ENCODE data around the gene APOB. TPM values are rescaled to one million over a fixed set of nuclear protein-coding genes. Genes with fewer than 3 reads are reported as not detected.
A peak's percentile ranks its signal among the peaks of the same experiment; 100 is the strongest.

APOB gene
- total and polyA plus RNA-seq, 2 of the 13 experiments (the other 11 are each of a cell fraction or from before 2014, with no cell fraction given): 1,569 to 2,515 TPM

DNA sequence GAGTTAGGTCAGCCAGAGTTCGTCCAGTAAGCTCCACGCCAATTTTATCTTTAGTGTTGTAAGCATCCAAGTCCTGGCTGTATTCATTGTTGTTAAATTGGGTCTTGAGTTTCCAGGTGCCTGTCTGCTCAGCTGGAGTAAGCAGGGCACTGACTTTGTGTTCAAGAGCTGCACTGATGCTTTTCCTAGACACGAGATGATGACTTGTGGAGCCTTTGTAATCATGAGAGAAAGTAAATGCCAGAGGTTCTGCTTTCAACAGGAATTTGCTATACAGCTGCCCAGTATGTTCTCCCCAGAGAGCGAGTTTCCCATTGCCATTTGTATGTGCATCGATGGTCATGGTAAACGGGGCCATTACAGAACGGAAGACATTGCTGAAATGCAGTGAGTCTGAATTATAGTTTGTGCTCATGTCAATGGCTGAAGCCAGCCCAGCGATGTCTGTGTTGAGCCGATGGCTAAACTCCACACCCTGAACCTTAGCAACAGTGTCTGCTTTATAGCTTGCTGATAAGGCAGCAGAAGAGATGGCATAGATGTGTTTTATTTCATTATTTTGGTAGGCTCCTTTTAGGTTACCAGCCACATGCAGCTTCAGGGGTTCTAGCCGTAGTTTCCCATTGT lies 32.9 kb downstream of the APOB start (continued):
- TF ChIP-seq SOX6 (IDR thresholded peaks at IDR 0.05): no peak
- TF ChIP-seq SOX6 (CRISPR knock-in tag; IDR thresholded peaks at IDR 0.05): no peak
- TF ChIP-seq ZFP36L1 (CRISPR knock-in tag; IDR thresholded peaks at IDR 0.05): 0 out of 2 replicates have a peak, but pooled peaks have one; percentile 34
- no peak for TF ChIP-seq ZNF33A (CRISPR knock-in tag; IDR thresholded peaks at IDR 0.05; ENCODE audit: borderline replicate concordance)
- TF ChIP-seq, protein P1, sequence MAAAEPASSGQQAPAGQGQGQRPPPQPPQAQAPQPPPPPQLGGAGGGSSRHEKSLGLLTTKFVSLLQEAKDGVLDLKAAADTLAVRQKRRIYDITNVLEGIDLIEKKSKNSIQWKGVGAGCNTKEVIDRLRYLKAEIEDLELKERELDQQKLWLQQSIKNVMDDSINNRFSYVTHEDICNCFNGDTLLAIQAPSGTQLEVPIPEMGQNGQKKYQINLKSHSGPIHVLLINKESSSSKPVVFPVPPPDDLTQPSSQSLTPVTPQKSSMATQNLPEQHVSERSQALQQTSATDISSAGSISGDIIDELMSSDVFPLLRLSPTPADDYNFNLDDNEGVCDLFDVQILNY (CRISPR knock-in tag; conservative IDR thresholded peaks at IDR 0.05): 0 out of 2 replicates have a peak, but pooled peaks have one; percentile 10
- TF ChIP-seq PRPF4 (IDR thresholded peaks at IDR 0.05; ENCODE audit: low read depth, low read length, poor library complexity, severe bottlenecking): peak; percentile 15
- TF ChIP-seq ZNF616 (CRISPR knock-in tag; IDR thresholded peaks at IDR 0.05; ENCODE audit: low read depth): 0 out of 2 replicates have a peak, but pooled peaks have one; percentile 65
- no peak for TF ChIP-seq NPAS2 (CRISPR knock-in tag; IDR thresholded peaks at IDR 0.05; ENCODE audit: borderline replicate concordance)
- no peak for TF ChIP-seq SIN3A (IDR thresholded peaks at IDR 0.05; ENCODE audit: borderline replicate concordance, low read depth, low read length)
- no peak for TF ChIP-seq ZNF550 (CRISPR knock-in tag; IDR thresholded peaks at IDR 0.05; ENCODE audit: borderline replicate concordance)
- no peak for TF ChIP-seq ZBTB20 (CRISPR knock-in tag; IDR thresholded peaks at IDR 0.05; ENCODE audit: borderline replicate concordance, low read depth)
- no peak for TF ChIP-seq SRSF9 (IDR thresholded peaks at IDR 0.05; ENCODE audit: borderline replicate concordance, insufficient read depth, low read depth, low read length, poor library complexity, severe bottlenecking)
- TF ChIP-seq ZSCAN25 (CRISPR knock-in tag; IDR thresholded peaks at IDR 0.05): 0 out of 2 replicates have a peak, but pooled peaks have one; percentile 32
- TF ChIP-seq FLYWCH1 (CRISPR knock-in tag; IDR thresholded peaks at IDR 0.05): no peak
- TF ChIP-seq HNF4A (CRISPR knock-in tag; IDR thresholded peaks at IDR 0.05): no peak
- TF ChIP-seq ZNF292 (CRISPR knock-in tag; IDR thresholded peaks at IDR 0.05; ENCODE audit: borderline replicate concordance, low read depth): no peak
- TF ChIP-seq SPEN (CRISPR knock-in tag; IDR thresholded peaks at IDR 0.05; ENCODE audit: low read depth): peak; percentile 11; the same call in 1 of the 2 replicates
- no peak for TF ChIP-seq CREBL2 (CRISPR knock-in tag; IDR thresholded peaks at IDR 0.05; ENCODE audit: borderline replicate concordance)
- TF ChIP-seq KLF12 (CRISPR knock-in tag; IDR thresholded peaks at IDR 0.05; ENCODE audit: borderline replicate concordance): no peak
- no peak for TF ChIP-seq TEAD2 (CRISPR knock-in tag; IDR thresholded peaks at IDR 0.05)
- TF ChIP-seq ZNF572 (CRISPR knock-in tag; IDR thresholded peaks at IDR 0.05): no peak
- no peak; the same call in 1 of the 2 replicates for TF ChIP-seq RFXAP (CRISPR knock-in tag; IDR thresholded peaks at IDR 0.05; ENCODE audit: borderline replicate concordance)
- TF ChIP-seq ZNF543 (CRISPR knock-in tag; IDR thresholded peaks at IDR 0.05): no peak
- TF ChIP-seq ATF6 (CRISPR knock-in tag; conservative IDR thresholded peaks at IDR 0.05): no peak
- TF ChIP-seq POLR2AphosphoS5 (IDR thresholded peaks at IDR 0.05; ENCODE audit: low read depth, low read length): peak; percentile 31
- TF ChIP-seq MTF2 (CRISPR knock-in tag; IDR thresholded peaks at IDR 0.05; ENCODE audit: borderline replicate concordance): no peak
- 0 out of 2 replicates have a peak, but pooled peaks have one; percentile 40 for TF ChIP-seq ZIK1 (CRISPR knock-in tag; IDR thresholded peaks at IDR 0.05; ENCODE audit: borderline replicate concordance, low read depth)
- 0 out of 2 replicates have a peak, but pooled peaks have one; percentile 33 for TF ChIP-seq MIER2 (CRISPR knock-in tag; IDR thresholded peaks at IDR 0.05)
- 0 out of 2 replicates have a peak, but pooled peaks have one; percentile 22 for TF ChIP-seq ZNF263 (CRISPR knock-in tag; IDR thresholded peaks at IDR 0.05)

Data from HepG2 (cell line).